Dendritic cell treated with granulocyte-macrophage colony-stimulating factor and Interleukin-4, amounts not matched to agents 40 ng/mL and 50 ng/mL, for 4 days (primary cell): ENCODE results near the gene FEM1B.

Experiments used
- H3K27ac Mint-ChIP-seq: one replicate; pipeline ENCODE4 v1.8.0; 2022; ENCODE audit warnings: mild to moderate bottlenecking, mixed read lengths
- H3K27me3 Mint-ChIP-seq: one replicate; pipeline ENCODE4 v1.8.0; 2022; ENCODE audit warnings: mild to moderate bottlenecking, mixed read lengths
- H3K36me3 Mint-ChIP-seq: one replicate; pipeline ENCODE4 v1.8.0; 2022; ENCODE audit warnings: low read depth, mixed read lengths
- H3K4me1 Mint-ChIP-seq: one replicate; pipeline ENCODE4 v1.8.0; 2022; ENCODE audit warnings: low read depth, mixed read lengths
- H3K4me3 Mint-ChIP-seq: one replicate; pipeline ENCODE4 v1.8.0; 2022; ENCODE audit warnings: mild to moderate bottlenecking, moderate library complexity, mixed read lengths
- H3K9me3 Mint-ChIP-seq: one replicate; pipeline ENCODE4 v1.8.0; 2022; ENCODE audit warnings: mixed read lengths
- intact Hi-C: fragments of 100-400 bp; cut with micrococcal nuclease; formaldehyde crosslinking; loops from one replicate; pipeline ENCODE4 v1.15.0; 2022

Gene FEM1B

GRCh38 chr15:68284616-68285258 lies 7.2 kb downstream of the FEM1B start:
- intact Hi-C loops, result no loop called here
- Mint-ChIP-seq H3K36me3 (peaks cover 73% of the 10 kb centered on the region), H3K4me1 (peaks cover 57% of the 10 kb centered on the region), H3K27ac (no peak overlapping the region), H3K9me3 (no peaks in the 10 kb centered on the region), H3K4me3 (no peak overlapping the region), H3K27me3 (no peaks in the 10 kb centered on the region)

GRCh38 chr15:68285259-68285980 lies 7.9 kb downstream of the FEM1B start:
- Mint-ChIP-seq H3K4me3 (no peak overlapping the region), H3K27ac (peak overlapping the region; percentile 39), H3K36me3 (peaks cover 73% of the 10 kb centered on the region), H3K9me3 (no peaks in the 10 kb centered on the region), H3K27me3 (no peaks in the 10 kb centered on the region), H3K4me1 (peaks cover 51% of the 10 kb centered on the region)
- intact Hi-C loops, result no loop called here

GRCh38 chr15:68286256-68286655 lies 8.7 kb downstream of the FEM1B start:
- H3K4me3 Mint-ChIP-seq, result no peak overlapping the region
- H3K36me3 Mint-ChIP-seq, result peaks cover 78% of the 10 kb centered on the region
- intact Hi-C loops, result no loop called here
- no peaks in the 10 kb centered on the region for H3K27me3 Mint-ChIP-seq
- no peaks in the 10 kb centered on the region for H3K9me3 Mint-ChIP-seq
- peak overlapping the region; percentile 39 for H3K27ac Mint-ChIP-seq
- peaks cover 43% of the 10 kb centered on the region for H3K4me1 Mint-ChIP-seq

- H3K4me1 Mint-ChIP-seq, result peaks cover 28% of the 10 kb centered on the region
- no peak overlapping the region for H3K4me3 Mint-ChIP-seq
- no peak overlapping the region for H3K27ac Mint-ChIP-seq
- no peaks in the 10 kb centered on the region for H3K9me3 Mint-ChIP-seq
- peaks cover 89% of the 10 kb centered on the region for H3K36me3 Mint-ChIP-seq
- no peaks in the 10 kb centered on the region for H3K27me3 Mint-ChIP-seq
- intact Hi-C loops, result no loop called here
Observed at GRCh38 chr15:68289057-68289456, 11.5 kb downstream of the FEM1B start.

- H3K27ac Mint-ChIP-seq, result no peak overlapping the region
- intact Hi-C loops, result no loop called here
Observed at GRCh38 chr15:68289621-68290352, 12.2 kb downstream of the FEM1B start.

GRCh38 chr15:68290715-68291114 lies 13.2 kb downstream of the FEM1B start:
- no peaks in the 10 kb centered on the region for H3K9me3 Mint-ChIP-seq
- intact Hi-C loops, result no loop called here
- no peak overlapping the region for H3K27ac Mint-ChIP-seq
- H3K27me3 Mint-ChIP-seq, result no peaks in the 10 kb centered on the region
- H3K36me3 Mint-ChIP-seq, result peaks cover 79% of the 10 kb centered on the region
- peaks cover 23% of the 10 kb centered on the region for H3K4me1 Mint-ChIP-seq
- no peak overlapping the region for H3K4me3 Mint-ChIP-seq

More at GRCh38 chr15:68289621-68290352, 12.2 kb downstream of the FEM1B start:
- no peaks in the 10 kb centered on the region for H3K9me3 Mint-ChIP-seq
- peaks cover 88% of the 10 kb centered on the region for H3K36me3 Mint-ChIP-seq
- peaks cover 23% of the 10 kb centered on the region for H3K4me1 Mint-ChIP-seq
- no peaks in the 10 kb centered on the region for H3K27me3 Mint-ChIP-seq
- no peak overlapping the region for H3K4me3 Mint-ChIP-seq

- peaks cover 14% of the 10 kb centered on the region for H3K4me1 Mint-ChIP-seq
- no peak overlapping the region for H3K4me3 Mint-ChIP-seq
- H3K36me3 Mint-ChIP-seq, result peaks cover 75% of the 10 kb centered on the region
- no peak overlapping the region for H3K27ac Mint-ChIP-seq
- H3K9me3 Mint-ChIP-seq, result no peaks in the 10 kb centered on the region
- intact Hi-C loops, result no loop called here
- H3K27me3 Mint-ChIP-seq, result no peaks in the 10 kb centered on the region
Observed at GRCh38 chr15:68292157-68292781, 14.7 kb downstream of the FEM1B start.

GRCh38 chr15:68292967-68293366 lies 15.4 kb downstream of the FEM1B start:
- intact Hi-C loops, result no loop called here
- Mint-ChIP-seq H3K4me3 (no peak overlapping the region), H3K27ac (no peak overlapping the region), H3K27me3 (no peaks in the 10 kb centered on the region), H3K36me3 (peaks cover 75% of the 10 kb centered on the region), H3K9me3 (no peaks in the 10 kb centered on the region), H3K4me1 (peaks cover 14% of the 10 kb centered on the region)

- H3K4me1 Mint-ChIP-seq, result peaks cover 29% of the 10 kb centered on the region
- no peaks in the 10 kb centered on the region for H3K9me3 Mint-ChIP-seq
- no peak overlapping the region for H3K27ac Mint-ChIP-seq
- H3K27me3 Mint-ChIP-seq, result no peaks in the 10 kb centered on the region
- H3K36me3 Mint-ChIP-seq, result peaks cover 61% of the 10 kb centered on the region
- intact Hi-C loops, result no loop called here
- H3K4me3 Mint-ChIP-seq, result no peak overlapping the region
Observed at GRCh38 chr15:68295014-68295805, 17.7 kb downstream of the FEM1B start.

- peak overlapping the region; percentile 50 for H3K27ac Mint-ChIP-seq
- intact Hi-C loops, result no loop called here
- peaks cover 60% of the 10 kb centered on the region for H3K36me3 Mint-ChIP-seq
- H3K9me3 Mint-ChIP-seq, result no peaks in the 10 kb centered on the region
- no peak overlapping the region for H3K4me3 Mint-ChIP-seq
- H3K27me3 Mint-ChIP-seq, result no peaks in the 10 kb centered on the region
- H3K4me1 Mint-ChIP-seq, result peaks cover 41% of the 10 kb centered on the region
Observed at GRCh38 chr15:68298336-68298735, 20.8 kb downstream of the FEM1B start.

- Mint-ChIP-seq H3K4me1 (peaks cover 43% of the 10 kb centered on the region), H3K4me3 (no peak overlapping the region), H3K27ac (peak overlapping the region; percentile 50), H3K9me3 (no peaks in the 10 kb centered on the region), H3K27me3 (no peaks in the 10 kb centered on the region), H3K36me3 (peaks cover 60% of the 10 kb centered on the region)
- intact Hi-C loops, result no loop called here
Observed at GRCh38 chr15:68298882-68299381, 21.4 kb downstream of the FEM1B start.

- no peak overlapping the region for H3K4me3 Mint-ChIP-seq
- intact Hi-C loops, result no loop called here
- H3K27me3 Mint-ChIP-seq, result no peaks in the 10 kb centered on the region
Observed at GRCh38 chr15:68299436-68299835, 21.9 kb downstream of the FEM1B start.

More at GRCh38 chr15:68299436-68299835, 21.9 kb downstream of the FEM1B start:
- H3K27ac Mint-ChIP-seq, result peak overlapping the region; percentile 50
- no peaks in the 10 kb centered on the region for H3K9me3 Mint-ChIP-seq
- peaks cover 60% of the 10 kb centered on the region for H3K36me3 Mint-ChIP-seq
- H3K4me1 Mint-ChIP-seq, result peaks cover 47% of the 10 kb centered on the region
